Effector CD8-positive, alpha-beta T cell (primary cell): ENCODE data around the gene HEPACAM.

ENCODE experiments used
- DNase-seq: peaks from one replicate; lab custom pipeline; 2025; lab: John Stamatoyannopoulos, UW

HEPACAM gene

GRCh38 chr11:124884869-124885479 is 50.9 kb downstream of the HEPACAM start:
- no peak for DNase-seq

DNA sequence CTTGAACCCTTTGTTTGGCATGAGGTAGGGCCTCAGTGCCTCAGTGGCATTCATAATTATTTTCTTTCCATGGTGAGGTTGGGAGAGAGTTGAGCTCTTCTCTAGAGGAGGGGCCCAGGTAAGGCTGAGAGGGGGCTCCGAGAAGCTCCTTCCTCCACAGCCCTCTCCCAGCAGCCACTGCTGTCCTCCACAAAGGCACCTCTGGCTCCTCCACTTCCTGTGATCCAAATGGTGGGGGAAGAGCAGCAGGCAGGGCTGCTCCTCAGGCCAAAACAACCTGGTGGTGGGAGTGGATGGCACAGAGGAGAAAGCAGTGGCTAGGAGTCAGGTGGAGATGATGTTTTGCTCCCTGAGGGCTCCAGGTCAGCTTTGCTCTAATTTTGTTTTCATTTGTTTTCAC is 51.5 kb downstream of the HEPACAM start:
- no peak for DNase-seq

DNA sequence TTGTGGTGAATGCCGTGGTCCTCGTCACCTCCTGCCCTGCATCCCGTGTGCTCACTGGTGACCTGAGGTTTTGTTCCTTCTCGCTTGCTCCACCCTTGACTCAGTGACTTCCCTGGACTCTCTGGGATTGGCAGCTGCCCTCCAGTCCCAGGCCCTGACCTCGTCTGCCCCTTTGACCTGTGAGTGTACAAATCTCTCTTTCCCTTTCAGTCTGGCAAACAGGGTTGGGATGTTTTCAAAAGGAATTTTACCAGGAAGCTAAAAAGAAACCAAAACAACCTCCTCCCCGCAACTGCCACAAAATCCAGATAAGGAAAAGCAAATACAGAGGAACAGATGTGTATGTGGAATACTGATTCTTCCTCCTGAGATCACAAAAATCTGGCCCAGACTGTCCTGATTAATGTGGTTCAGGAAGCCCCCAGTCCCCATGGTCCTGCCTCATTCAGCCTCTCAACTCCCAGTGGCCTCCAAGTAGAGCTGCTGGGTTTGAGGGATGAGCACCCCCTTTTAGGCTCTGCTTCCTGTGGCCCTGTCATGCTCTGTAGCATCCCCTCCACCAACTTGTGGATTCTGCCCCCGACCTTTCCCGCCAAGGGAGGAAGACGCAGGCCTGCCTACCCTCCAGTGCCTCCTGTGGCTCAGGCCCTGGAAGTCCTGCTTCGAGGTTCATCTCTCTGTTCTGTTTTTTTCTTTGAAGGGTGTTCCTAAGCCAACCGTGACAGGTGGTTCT is 53.3 kb downstream of the HEPACAM start:
- no peak for DNase-seq

GRCh38 chr11:124880958-124881357 is 54.9 kb downstream of the HEPACAM start:
- no peak for DNase-seq

DNA sequence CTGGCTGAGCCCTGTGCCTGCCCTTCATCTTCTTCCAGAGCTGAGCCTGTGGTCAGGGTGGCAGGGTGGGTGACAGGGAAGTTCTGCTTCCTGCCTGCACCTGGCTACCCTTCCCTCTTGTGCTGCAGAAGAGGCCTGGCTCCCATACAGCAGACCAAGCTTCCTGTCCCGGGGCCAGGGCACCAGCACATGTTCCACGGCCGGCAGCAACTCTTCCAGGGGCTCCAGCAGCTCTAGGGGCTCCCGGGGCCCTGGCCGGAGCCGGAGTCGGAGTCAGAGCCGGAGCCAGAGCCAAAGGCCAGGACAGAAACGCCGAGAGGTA is 55.6 kb downstream of the HEPACAM start:
- no peak for DNase-seq

GRCh38 chr11:124879493-124880289 is 56.2 kb downstream of the HEPACAM start:
- no peak for DNase-seq

GRCh38 chr11:124878759-124879492 is 56.9 kb downstream of the HEPACAM start:
- no peak for DNase-seq

DNA sequence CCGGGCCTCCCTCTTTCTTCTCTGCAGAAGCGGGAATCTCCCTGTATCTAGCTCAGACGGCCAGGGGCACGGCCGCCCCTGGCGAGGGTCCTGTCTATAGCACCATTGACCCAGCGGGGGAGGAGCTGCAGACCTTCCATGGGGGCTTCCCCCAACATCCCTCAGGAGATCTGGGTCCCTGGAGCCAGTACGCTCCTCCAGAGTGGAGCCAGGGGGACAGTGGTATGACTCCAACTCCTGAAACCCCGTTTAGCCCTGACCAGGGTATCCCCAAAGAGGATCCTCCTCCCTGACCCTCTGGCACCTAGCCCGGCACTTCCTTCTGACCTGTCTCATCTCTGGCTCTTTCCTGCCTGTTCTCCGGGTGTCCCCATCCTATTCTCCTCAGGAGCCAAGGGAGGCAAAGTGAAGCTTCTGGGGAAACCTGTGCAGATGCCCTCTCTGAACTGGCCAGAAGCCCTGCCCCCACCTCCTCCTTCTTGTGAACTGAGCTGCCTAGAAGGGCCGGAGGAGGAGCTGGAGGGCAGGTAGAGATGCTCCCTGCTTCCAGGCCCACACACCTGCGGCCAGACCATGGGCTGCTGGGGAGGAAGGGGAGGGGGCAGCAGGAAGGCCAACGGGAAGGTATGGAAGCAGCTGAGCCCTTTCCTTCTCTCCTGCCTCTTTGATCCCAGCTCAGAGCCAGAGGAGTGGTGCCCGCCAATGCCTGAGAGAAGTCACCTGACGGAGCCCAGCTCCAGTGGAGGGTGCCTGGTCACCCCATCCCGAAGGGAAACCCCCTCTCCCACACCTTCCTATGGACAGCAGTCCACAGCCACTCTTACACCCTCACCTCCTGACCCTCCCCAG is 57.7 kb downstream of the HEPACAM start:
- no peak for DNase-seq

- no peak for DNase-seq
Measured at GRCh38 chr11:124877631-124877909, 58.3 kb downstream of the HEPACAM start.

DNA sequence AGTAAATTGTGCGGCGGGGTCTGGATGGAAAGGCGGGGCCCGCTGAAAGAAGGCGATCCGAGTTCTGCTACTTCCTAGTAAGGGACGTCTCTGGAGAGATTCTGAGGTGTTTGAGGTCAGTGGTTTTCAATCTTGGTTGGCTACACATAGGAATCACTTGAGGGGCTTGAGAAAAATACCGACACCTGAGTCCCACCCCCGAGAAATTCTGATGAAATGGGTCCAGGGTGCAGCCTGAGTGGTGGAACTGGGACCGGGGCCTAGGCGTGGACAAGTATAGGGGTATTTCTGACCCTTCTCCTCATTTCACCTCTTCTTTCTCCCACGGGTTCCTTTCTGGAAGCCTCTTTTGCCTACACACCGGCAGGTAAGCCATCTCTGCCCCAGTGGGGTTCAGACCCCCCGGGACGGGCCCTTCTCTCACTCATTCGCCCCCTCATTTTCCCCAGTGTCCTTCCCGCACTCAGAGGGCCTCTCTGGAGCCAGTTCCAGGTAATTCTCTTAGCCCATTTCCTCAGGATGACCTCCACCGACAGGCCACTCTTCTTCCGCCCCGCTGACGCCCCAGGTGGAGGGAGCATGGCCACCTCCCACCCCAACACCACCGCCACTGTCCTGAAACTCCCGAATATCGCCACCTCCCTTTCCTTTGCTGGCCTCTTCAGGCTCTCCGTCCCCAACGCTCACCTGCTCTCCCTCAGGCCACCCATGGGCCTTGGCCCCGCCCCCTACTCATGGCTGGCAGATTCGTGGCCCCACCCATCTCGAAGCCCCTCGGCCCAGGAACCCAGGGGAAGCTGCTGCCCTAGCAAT is 58.8 kb downstream of the HEPACAM start:
- DNase-seq = no peak

DNA sequence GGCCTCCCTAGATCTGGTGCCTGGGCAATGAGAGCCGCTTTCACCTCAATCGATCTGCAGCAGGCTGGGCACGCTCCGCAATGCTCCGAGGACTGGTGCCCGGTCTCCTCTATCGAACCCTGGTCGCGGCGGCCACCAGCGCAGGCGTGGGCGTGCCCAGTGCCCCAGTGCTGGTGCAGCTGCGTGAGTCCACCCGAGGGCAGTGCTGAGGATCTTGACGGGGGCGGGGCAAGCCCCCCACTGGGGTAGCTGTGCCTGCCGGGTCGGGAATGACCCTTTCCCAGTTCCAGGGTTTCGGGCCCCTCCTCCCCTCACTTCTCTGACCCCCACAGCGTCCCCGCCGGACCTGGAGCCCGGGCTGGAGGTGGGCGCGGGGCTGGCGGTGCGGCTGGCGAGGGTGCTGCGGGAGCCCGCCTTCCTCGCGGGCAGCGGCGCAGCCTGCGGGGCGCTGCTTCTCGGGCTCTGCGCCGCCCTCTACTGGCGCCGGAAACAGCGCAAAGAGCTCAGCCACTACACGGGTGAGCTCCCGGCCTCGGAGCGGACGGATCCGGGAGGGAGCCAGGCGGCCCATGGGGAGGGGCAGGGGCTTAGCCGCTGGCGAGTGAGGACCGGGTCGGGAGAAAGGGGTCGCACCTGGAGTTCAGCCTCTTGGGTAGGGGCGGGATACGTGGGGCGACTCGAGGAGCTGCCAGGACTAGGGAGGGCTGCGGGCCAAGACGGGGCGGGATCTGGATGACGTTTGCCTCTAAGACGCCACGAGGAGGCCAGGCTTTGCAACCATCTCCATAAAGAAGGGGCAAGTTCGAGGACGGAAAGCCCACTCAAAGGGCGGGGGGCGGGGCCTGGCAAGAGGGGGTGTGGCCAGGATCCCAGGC is 59.7 kb downstream of the HEPACAM start:
- DNase-seq = peak; percentile 71

DNA sequence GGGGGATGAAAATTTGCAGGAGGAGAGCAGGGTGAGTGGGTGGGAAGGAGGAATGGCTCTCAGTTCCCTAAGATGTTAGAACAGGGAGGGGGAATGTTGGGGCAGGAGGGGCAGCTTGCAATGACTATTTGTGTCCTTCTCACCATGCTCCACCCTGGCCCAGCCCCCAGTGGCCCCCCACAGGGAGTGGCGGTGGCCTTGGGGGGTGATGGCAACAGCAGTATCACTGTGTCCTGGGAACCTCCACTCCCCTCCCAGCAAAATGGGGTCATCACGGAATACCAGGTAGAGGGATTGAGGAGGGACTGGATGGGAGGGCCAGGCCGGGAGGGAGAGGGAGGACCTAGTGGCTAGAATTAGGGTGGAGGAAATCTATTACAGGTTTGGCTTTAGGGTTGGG is 60.4 kb downstream of the HEPACAM start:
- DNase-seq = no peak

GRCh38 chr11:124874571-124875255 is 61.1 kb downstream of the HEPACAM start:
- DNase-seq = no peak

GRCh38 chr11:124873951-124874350 is 61.9 kb downstream of the HEPACAM start:
- no peak for DNase-seq

DNA sequence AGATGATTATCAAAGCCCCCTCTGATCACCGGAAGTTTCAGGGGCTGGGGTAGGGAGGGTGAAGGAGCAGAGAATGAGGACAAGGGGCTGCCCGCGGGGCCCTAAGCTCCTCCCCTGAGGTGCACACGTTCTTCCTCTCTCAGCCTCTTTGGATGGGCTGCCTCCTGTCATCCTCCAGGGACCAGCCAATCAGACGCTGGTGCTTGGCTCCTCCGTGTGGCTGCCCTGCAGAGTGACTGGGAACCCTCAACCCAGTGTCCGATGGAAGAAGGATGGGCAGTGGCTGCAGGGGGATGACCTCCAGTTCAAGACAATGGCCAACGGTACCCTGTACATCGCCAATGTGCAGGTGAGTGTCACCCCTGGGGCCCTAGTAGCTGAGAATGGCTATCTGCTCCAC is 63.1 kb downstream of the HEPACAM start:
- no peak for DNase-seq

- DNase-seq = no peak
Measured at GRCh38 chr11:124872280-124872679, 63.6 kb downstream of the HEPACAM start.

- no peak for DNase-seq
Measured at GRCh38 chr11:124870430-124870829, 65.4 kb downstream of the HEPACAM start.

DNA sequence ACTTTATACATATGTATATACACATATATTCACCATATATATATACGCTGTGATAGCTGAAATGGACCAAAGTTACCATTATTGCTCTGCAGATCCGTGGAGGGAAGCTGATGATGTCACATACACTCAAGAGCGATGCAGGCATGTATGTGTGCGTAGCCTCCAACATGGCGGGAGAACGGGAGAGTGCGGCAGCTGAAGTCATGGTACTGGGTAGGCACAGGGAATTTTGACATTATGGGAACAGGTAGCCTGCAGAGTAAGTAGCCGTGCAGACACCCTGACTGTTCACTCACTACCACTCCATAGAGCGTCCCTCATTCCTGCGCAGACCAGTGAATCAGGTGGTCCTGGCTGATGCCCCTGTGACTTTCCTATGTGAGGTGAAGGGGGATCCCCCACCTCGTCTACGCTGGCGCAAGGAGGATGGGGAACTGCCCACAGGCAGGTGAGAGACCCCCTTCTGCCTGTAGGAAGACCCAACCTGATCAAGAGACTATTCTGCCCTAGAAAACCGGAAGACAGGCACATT is 65.9 kb downstream of the HEPACAM start:
- DNase-seq = no peak

DNA sequence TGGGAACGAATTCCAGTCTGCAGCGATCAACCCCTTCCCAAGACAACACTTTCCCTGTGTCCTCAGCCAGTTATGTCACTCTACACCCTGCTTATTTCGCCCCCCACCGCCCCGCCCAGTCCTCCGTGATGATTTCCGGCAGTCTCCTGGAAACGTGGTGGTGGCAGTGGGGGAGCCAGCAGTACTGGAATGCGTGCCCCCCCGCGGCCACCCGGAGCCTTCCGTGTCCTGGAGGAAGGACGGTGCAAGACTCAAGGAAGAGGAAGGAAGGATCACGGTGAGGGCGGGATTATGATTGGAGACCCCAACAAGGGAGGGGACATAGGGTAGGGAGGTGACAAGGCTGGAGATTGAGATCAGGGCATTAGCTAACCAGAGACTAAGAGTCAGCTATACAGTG is 66.5 kb downstream of the HEPACAM start:
- DNase-seq = no peak
